Stomach (tissue), 4 donors: ENCODE measurements around the gene ABCB8.

Source experiments
- POLR2AphosphoS5 ChIP-seq, 3 donors: sonication (generic); formaldehyde crosslinking; IDR thresholded peaks; one replicate each; pipeline ENCODE4 v1.6.1; 2016; ENCODE audit warnings: antibody characterized with exemption in 3 of 3
- TF ChIP-seq, protein P1 (sequence below), 7 experiments: fragments of 450-650 bp in 4 of 7; fragments of 200-600 bp in 3 of 7; sonication (generic) in 3 of 7; IDR thresholded peaks; one replicate each; pipeline ENCODE4 v1.5.1; 2016 to 2019; ENCODE audit warnings: antibody characterized with exemption in 7 of 7, control low read depth in 2 of 7, mild to moderate bottlenecking in 1 of 7

DNA sequence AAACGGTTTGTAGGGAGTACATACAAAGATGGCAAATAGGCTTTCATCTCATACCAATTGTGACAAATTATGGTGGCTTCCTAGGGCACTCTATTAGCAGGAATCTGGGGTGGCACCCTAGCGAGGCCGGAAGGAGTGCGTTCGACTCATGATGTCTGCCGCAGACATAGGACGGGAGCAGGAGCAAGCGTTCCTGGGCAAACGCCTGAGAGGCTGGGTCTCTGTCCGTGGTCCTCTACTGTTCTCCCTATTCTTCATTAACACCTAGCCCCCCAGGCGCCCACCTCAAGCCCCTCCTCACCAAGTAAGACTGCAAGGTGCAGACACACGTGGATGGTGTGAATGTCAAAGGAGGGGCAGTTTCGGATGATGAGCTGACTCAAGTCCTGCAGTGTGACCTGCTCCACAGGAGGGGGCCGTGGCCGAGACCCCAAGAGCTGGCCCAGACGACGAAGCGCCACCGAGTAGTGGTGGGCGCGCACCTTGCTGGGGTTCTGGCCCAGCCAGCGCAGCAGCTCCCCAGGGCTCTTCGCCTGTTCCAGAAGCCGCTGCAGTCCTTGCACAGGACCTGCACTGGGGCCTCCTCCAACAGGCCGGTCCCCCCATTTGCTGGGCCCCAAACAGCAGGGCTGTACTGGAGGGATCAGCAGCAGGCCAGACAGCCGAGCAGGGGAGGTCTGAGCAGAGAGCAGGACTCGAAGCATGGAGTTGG, 51.1 kb downstream of the ABCB8 start:
- TF ChIP-seq, protein P1, sequence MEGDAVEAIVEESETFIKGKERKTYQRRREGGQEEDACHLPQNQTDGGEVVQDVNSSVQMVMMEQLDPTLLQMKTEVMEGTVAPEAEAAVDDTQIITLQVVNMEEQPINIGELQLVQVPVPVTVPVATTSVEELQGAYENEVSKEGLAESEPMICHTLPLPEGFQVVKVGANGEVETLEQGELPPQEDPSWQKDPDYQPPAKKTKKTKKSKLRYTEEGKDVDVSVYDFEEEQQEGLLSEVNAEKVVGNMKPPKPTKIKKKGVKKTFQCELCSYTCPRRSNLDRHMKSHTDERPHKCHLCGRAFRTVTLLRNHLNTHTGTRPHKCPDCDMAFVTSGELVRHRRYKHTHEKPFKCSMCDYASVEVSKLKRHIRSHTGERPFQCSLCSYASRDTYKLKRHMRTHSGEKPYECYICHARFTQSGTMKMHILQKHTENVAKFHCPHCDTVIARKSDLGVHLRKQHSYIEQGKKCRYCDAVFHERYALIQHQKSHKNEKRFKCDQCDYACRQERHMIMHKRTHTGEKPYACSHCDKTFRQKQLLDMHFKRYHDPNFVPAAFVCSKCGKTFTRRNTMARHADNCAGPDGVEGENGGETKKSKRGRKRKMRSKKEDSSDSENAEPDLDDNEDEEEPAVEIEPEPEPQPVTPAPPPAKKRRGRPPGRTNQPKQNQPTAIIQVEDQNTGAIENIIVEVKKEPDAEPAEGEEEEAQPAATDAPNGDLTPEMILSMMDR (IDR thresholded peaks at IDR 0.05), result no peak
- TF ChIP-seq POLR2AphosphoS5 (IDR thresholded peaks at IDR 0.05), result no peak
